ENCODE data around the gene PPIP5K1. TPM values are rescaled to one million over a fixed set of nuclear protein-coding genes. Genes with fewer than 3 reads are reported as not detected.
A peak's percentile ranks its signal among the peaks of the same experiment; 100 is the strongest.

Gene PPIP5K1
- total and polyA plus RNA-seq, 5 donors, result 6.8 to 26.7 (median 20.9) TPM

GRCh38 chr15:43527016-43527801 is 62.8 kb downstream of the PPIP5K1 start:
- WGBS, result 77% methylated on average over 9 of the region's 9 CpGs

GRCh38 chr15:43526261-43526930 is 63.6 kb downstream of the PPIP5K1 start:
- WGBS, result 85% methylated on average over 11 of the region's 11 CpGs
- no peak overlapping the region for H3K4me3 ChIP-seq (ENCODE audit: low read length)
- ATAC-seq (no peak), DNase-seq (no peak)
- intact Hi-C loops (cut with DNase I), result no loop called here
- no peaks in the 10 kb centered on the region for H3K9me3 ChIP-seq (ENCODE audit: control insufficient read depth, low read length)
- H3K27ac ChIP-seq (ENCODE audit: low read length), result no peak overlapping the region
- no peaks in the 10 kb centered on the region for H3K27me3 ChIP-seq (ENCODE audit: control insufficient read depth, insufficient read depth)
- no peaks in the 10 kb centered on the region for H3K4me1 ChIP-seq (ENCODE audit: control insufficient read depth, insufficient read depth, low read length)

More at GRCh38 chr15:43527016-43527801, 62.8 kb downstream of the PPIP5K1 start:
- DNase-seq (no peak), ATAC-seq (no peak)
- intact Hi-C loops (cut with DNase I), result no loop called here
- Histone ChIP-seq H3K9me3 (ENCODE audit: control insufficient read depth, low read length) (no peaks in the 10 kb centered on the region), H3K27ac (ENCODE audit: low read length) (no peak overlapping the region), H3K4me1 (ENCODE audit: control insufficient read depth, insufficient read depth, low read length) (no peaks in the 10 kb centered on the region), H3K27me3 (ENCODE audit: control insufficient read depth, insufficient read depth) (no peaks in the 10 kb centered on the region), H3K4me3 (ENCODE audit: low read length) (no peak overlapping the region)

GRCh38 chr15:43525131-43525530 is 64.9 kb downstream of the PPIP5K1 start:
- DNase-seq (no peak), ATAC-seq (no peak)
- intact Hi-C loops (cut with DNase I), result no loop called here
- Histone ChIP-seq H3K4me3 (ENCODE audit: low read length) (no peak overlapping the region), H3K27me3 (ENCODE audit: control insufficient read depth, insufficient read depth) (no peaks in the 10 kb centered on the region), H3K9me3 (ENCODE audit: control insufficient read depth, low read length) (no peaks in the 10 kb centered on the region), H3K4me1 (ENCODE audit: control insufficient read depth, insufficient read depth, low read length) (no peaks in the 10 kb centered on the region), H3K27ac (ENCODE audit: low read length) (no peak overlapping the region)
- WGBS, result 90% methylated on average over 4 of the region's 4 CpGs

GRCh38 chr15:43524254-43524845 is 65.7 kb downstream of the PPIP5K1 start:
- intact Hi-C loops (cut with DNase I), result no loop called here
- no peak overlapping the region for H3K27ac ChIP-seq (ENCODE audit: low read length)
- WGBS, result 93% methylated on average over 4 of the region's 4 CpGs
- no peaks in the 10 kb centered on the region for H3K9me3 ChIP-seq (ENCODE audit: control insufficient read depth, low read length)
- no peak overlapping the region for H3K4me3 ChIP-seq (ENCODE audit: low read length)
- H3K27me3 ChIP-seq (ENCODE audit: control insufficient read depth, insufficient read depth), result no peaks in the 10 kb centered on the region
- no peak for DNase-seq
- no peaks in the 10 kb centered on the region for H3K4me1 ChIP-seq (ENCODE audit: control insufficient read depth, insufficient read depth, low read length)
- ATAC-seq, result no peak

- ATAC-seq, result no peak
- intact Hi-C loops (cut with DNase I), result no loop called here
Measured at GRCh38 chr15:43523646-43524045, 66.4 kb downstream of the PPIP5K1 start.

GRCh38 chr15:43522247-43522646 is 67.8 kb downstream of the PPIP5K1 start:
- Histone ChIP-seq H3K4me1 (ENCODE audit: control insufficient read depth, insufficient read depth, low read length) (no peaks in the 10 kb centered on the region), H3K27me3 (ENCODE audit: control insufficient read depth, insufficient read depth) (no peaks in the 10 kb centered on the region), H3K4me3 (ENCODE audit: low read length) (no peak overlapping the region), H3K27ac (ENCODE audit: low read length) (no peak overlapping the region), H3K9me3 (ENCODE audit: control insufficient read depth, low read length) (no peaks in the 10 kb centered on the region)
- ATAC-seq, result no peak
- intact Hi-C loops (cut with DNase I), result no loop called here
- whole genome bisulfite sequencing, result 83% methylated on average over 9 of the region's 9 CpGs
- no peak for DNase-seq

More at GRCh38 chr15:43523646-43524045, 66.4 kb downstream of the PPIP5K1 start:
- H3K9me3 ChIP-seq (ENCODE audit: control insufficient read depth, low read length), result no peaks in the 10 kb centered on the region
- WGBS, result 88% methylated on average over 7 of the region's 7 CpGs
- no peaks in the 10 kb centered on the region for H3K4me1 ChIP-seq (ENCODE audit: control insufficient read depth, insufficient read depth, low read length)
- DNase-seq, result no peak
- no peak overlapping the region for H3K4me3 ChIP-seq (ENCODE audit: low read length)
- H3K27me3 ChIP-seq (ENCODE audit: control insufficient read depth, insufficient read depth), result no peaks in the 10 kb centered on the region
- no peak overlapping the region for H3K27ac ChIP-seq (ENCODE audit: low read length)

- intact Hi-C loops (cut with DNase I), result no loop called here
- no peak for DNase-seq
- WGBS, result 95% methylated on average over 11 of the region's 11 CpGs
- H3K4me3 ChIP-seq (ENCODE audit: low read length), result no peak overlapping the region
- peaks cover 5% of the 10 kb centered on the region for H3K4me1 ChIP-seq (ENCODE audit: control insufficient read depth, insufficient read depth, low read length)
- no peak for ATAC-seq
- no peaks in the 10 kb centered on the region for H3K27me3 ChIP-seq (ENCODE audit: control insufficient read depth, insufficient read depth)
- no peaks in the 10 kb centered on the region for H3K9me3 ChIP-seq (ENCODE audit: control insufficient read depth, low read length)
- no peak overlapping the region for H3K27ac ChIP-seq (ENCODE audit: low read length)
Measured at GRCh38 chr15:43521419-43521818, 68.6 kb downstream of the PPIP5K1 start.

GRCh38 chr15:43520138-43520537 is 69.9 kb downstream of the PPIP5K1 start:
- Histone ChIP-seq H3K27me3 (ENCODE audit: control insufficient read depth, insufficient read depth) (no peaks in the 10 kb centered on the region), H3K4me3 (ENCODE audit: low read length) (no peak overlapping the region), H3K27ac (ENCODE audit: low read length) (no peak overlapping the region), H3K9me3 (ENCODE audit: control insufficient read depth, low read length) (no peaks in the 10 kb centered on the region), H3K4me1 (ENCODE audit: control insufficient read depth, insufficient read depth, low read length) (peaks cover 5% of the 10 kb centered on the region)
- 66% methylated on average over 2 of the region's 2 CpGs for WGBS
- DNase-seq (no peak), ATAC-seq (no peak)
- intact Hi-C loops (cut with DNase I), result no loop called here

- H3K27me3 ChIP-seq (ENCODE audit: control insufficient read depth, insufficient read depth), result no peaks in the 10 kb centered on the region
- peaks cover 5% of the 10 kb centered on the region for H3K4me1 ChIP-seq (ENCODE audit: control insufficient read depth, insufficient read depth, low read length)
- intact Hi-C loops (cut with DNase I), result no loop called here
- ATAC-seq (no peak), DNase-seq (no peak)
- 64% methylated on average over 2 of the region's 2 CpGs for WGBS
- H3K27ac ChIP-seq (ENCODE audit: low read length), result no peak overlapping the region
- H3K9me3 ChIP-seq (ENCODE audit: control insufficient read depth, low read length), result no peaks in the 10 kb centered on the region
- H3K4me3 ChIP-seq (ENCODE audit: low read length), result no peak overlapping the region
Measured at GRCh38 chr15:43519196-43519595, 70.8 kb downstream of the PPIP5K1 start.

GRCh38 chr15:43518197-43518761 is 71.7 kb downstream of the PPIP5K1 start:
- under 1% methylated on average over 18 of the region's 18 CpGs for WGBS
- peaks cover 5% of the 10 kb centered on the region for H3K4me1 ChIP-seq (ENCODE audit: control insufficient read depth, insufficient read depth, low read length)
- peak overlapping the region; percentile 46 for H3K4me3 ChIP-seq (ENCODE audit: low read length)
- H3K27me3 ChIP-seq (ENCODE audit: control insufficient read depth, insufficient read depth), result no peaks in the 10 kb centered on the region
- ATAC-seq (peak; percentile 34 to 40), DNase-seq (peak in 1 of 3 donors; percentile 60)
- intact Hi-C loops (cut with DNase I), result no loop called here
- peak overlapping the region; percentile 44 for H3K27ac ChIP-seq (ENCODE audit: low read length)
- no peaks in the 10 kb centered on the region for H3K9me3 ChIP-seq (ENCODE audit: control insufficient read depth, low read length)
